ENCODE results near the gene DDX39B.

- TF ChIP-seq MAX (CRISPR knock-in tag; IDR thresholded peaks at IDR 0.05), result no peak
- TF ChIP-seq DPF2 (IDR thresholded peaks at IDR 0.05), result no peak
- 0 out of 2 replicates have a peak, but pooled peaks have one; percentile 12 for TF ChIP-seq POLR2AphosphoS5 (IDR thresholded peaks at IDR 0.05; ENCODE audit: control insufficient read depth, insufficient read depth, low read depth, low read length)
- no peak for TF ChIP-seq ZFP1 (CRISPR knock-in tag; IDR thresholded peaks at IDR 0.05)
- TF ChIP-seq TRIM28 (IDR thresholded peaks at IDR 0.05), result no peak
- no peak for TF ChIP-seq CTCF (IDR thresholded peaks at IDR 0.05 in 2 of 3, conservative IDR thresholded peaks at IDR 0.05 in 1 of 3; ENCODE audit: insufficient read depth in 2 of 3, low read depth in 1 of 3, low read length in 3 of 3)
- no peak for TF ChIP-seq SETDB1 (IDR thresholded peaks at IDR 0.05; ENCODE audit: low read length)
- TF ChIP-seq SIN3B (IDR thresholded peaks at IDR 0.05; ENCODE audit: low read depth), result no peak
- no peak for TF ChIP-seq TCF7L2 (IDR thresholded peaks at IDR 0.05; ENCODE audit: low read depth, low read length)
- TF ChIP-seq HLTF (IDR thresholded peaks at IDR 0.05), result no peak
- no peak for TF ChIP-seq ZNF311 (CRISPR knock-in tag; IDR thresholded peaks at IDR 0.05)
- no peak for TF ChIP-seq EZH2 (IDR thresholded peaks at IDR 0.05; ENCODE audit: borderline replicate concordance, low read depth, low read length)
- no peak for TF ChIP-seq RNF219 (CRISPR knock-in tag; IDR thresholded peaks at IDR 0.05)
These were observed 11.1 kb downstream of the DDX39B start for GRCh38 chr6:31530659-31531058.
